Adrenal gland (tissue), 12 donors: ENCODE measurements around the gene PPP3R2. TPM values are rescaled to one million over a fixed set of nuclear protein-coding genes. Genes with fewer than 3 reads are reported as not detected.
"Not testable (repeated sequence)": the region's sequence is repeated elsewhere in the genome, so short reads cannot be mapped to it uniquely, and the experiment has no call there.

Source experiments
- DNase-seq, 7 donors: peaks; one replicate each; pipeline ENCODE4 v3.0.0-alpha.2; 2019 to 2020
- H3K27ac ChIP-seq, 5 donors: fragments of 200-600 bp; sonication (generic) in 4 of 5; 1 replicate in 3 of 5; 2 replicates in 2 of 5; pipeline versions ENCODE4 v1.5.1 to v1.8.0; 2016 to 2020; ENCODE audit warnings: mild to moderate bottlenecking in 1 of 5
- H3K27me3 ChIP-seq: fragments of 200-600 bp; 2 replicates; pipeline ENCODE4 v1.8.0; 2021
- H3K36me3 ChIP-seq, 2 donors: fragments of 200-600 bp; replicated peaks in 1 of 2; 1 replicate in 1 of 2; 2 replicates in 1 of 2; pipeline versions ENCODE4 v1.5.1 to v1.8.0; 2018 to 2022
- H3K4me1 ChIP-seq, 2 donors: fragments of 200-600 bp; replicated peaks in 1 of 2; 1 replicate in 1 of 2; 2 replicates in 1 of 2; pipeline versions ENCODE4 v1.5.1 to v1.8.0; 2018 to 2021
- H3K4me3 ChIP-seq, 4 donors: fragments of 200-600 bp; sonication (generic) in 3 of 4; one replicate each; pipeline ENCODE4 v1.5.1; 2016 to 2018
- H3K9me3 ChIP-seq, 3 donors: fragments of 200-600 bp; sonication (generic) in 1 of 3; replicated peaks in 1 of 3; 1 replicate in 2 of 3; 2 replicates in 1 of 3; pipeline versions ENCODE4 v1.5.1 to v1.8.0; 2016 to 2021
- POLR2A ChIP-seq, 2 donors: fragments of 450-650 bp; IDR thresholded peaks; one replicate each; pipeline ENCODE4 v1.6.1; 2017; ENCODE audit warnings: antibody characterized with exemption in 2 of 2, mild to moderate bottlenecking in 2 of 2, moderate library complexity in 1 of 2
- WGBS, 4 donors: extraction: QIAGEN DNeasy Blood & Tissue Kit in 2 of 4; methylation state at CpG; one replicate each; pipeline versions ENCODE4 v1.1.5 to v1.1.7; 2013 to 2017; 5-methylcytosine and 5-hydroxymethylcytosine counted together
- intact Hi-C, 2 donors: fragments of 100-400 bp; cut with DNase I; formaldehyde crosslinking; loops; one replicate each; pipeline versions ENCODE4 v1.14.1 to v1.15.0; 2022 to 2023
- polyA plus RNA-seq, 3 donors: library from polyadenylated mRNA; stranded (reverse); fragments of 200-250 nt in 2 of 3; fragments of 350-450 nt in 1 of 3; fragmentation: Illumina TruSeq in 1 of 3; extraction: RNeasy Lipid Tissue Mini Kit (QIAGEN cat#74804) in 1 of 3; gene quantifications; one replicate each; pipeline ENCODE4 v1.2.3, GENCODE V29; 2013 to 2014
- total RNA-seq, 9 donors: library from RNA; depleted of rRNA in 4 of 9; stranded (reverse); fragments of >200 nt in 4 of 9; fragments of 120-200 nt in 1 of 9; fragmentation: NEBNext Ultra II Directional in 1 of 9; extraction: Animal tissue kit (Norgen Biotek cat#: 25700) in 1 of 9; gene quantifications; one replicate each; pipeline versions ENCODE4 v1.1.0 to v1.2.4, GENCODE V29; 2013 to 2023
- TF ChIP-seq, protein P1 (sequence below), 6 experiments: fragments of 450-650 bp in 4 of 6; fragments of 200-600 bp in 2 of 6; sonication (generic) in 1 of 6; IDR thresholded peaks; 1 replicate in 5 of 6; 2 replicates in 1 of 6; pipeline versions ENCODE4 v1.5.1 to v1.8.0; 2016 to 2021; ENCODE audit warnings: antibody characterized with exemption in 6 of 6, mild to moderate bottlenecking in 2 of 6, moderate library complexity in 1 of 6
- donor health status: healthy with polysubstance abuse.
- donor health status: Bipolar disorder and iron deficiency.
- donor health status: DM: yes; HTN: yes; CAD: no.
- donor health status: DM: no; HTN: no; CAD: no.
- donor health status: DM: no; HTN: no; CAD: no.
- donor health status: DM: yes; HTN: yes; CAD: no.

PPP3R2 gene
- total and polyA plus RNA-seq, 12 donors: 0.06 TPM; not detected in 11

DNA sequence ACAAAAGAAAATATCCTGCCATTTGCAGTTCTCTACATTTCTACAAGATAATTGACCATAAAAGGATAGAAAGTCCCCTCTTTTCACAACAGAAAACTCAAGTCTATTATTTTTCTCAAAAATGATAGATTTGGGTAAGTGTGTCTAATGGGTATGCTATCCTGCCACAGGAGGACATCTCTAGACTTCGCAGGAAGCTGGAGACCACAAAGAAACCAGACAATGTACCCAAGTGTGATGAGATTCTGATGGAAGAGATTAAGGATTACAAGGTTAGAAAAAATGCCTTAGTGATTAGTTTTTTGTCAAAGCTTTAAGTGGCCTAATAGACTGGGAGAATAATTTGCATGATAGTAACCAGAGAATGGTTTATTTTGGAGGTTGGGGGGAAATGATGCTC lies 33.0 kb downstream of the PPP3R2 start:
- Histone ChIP-seq H3K36me3 (peaks cover 0 to 39% of the 10 kb centered on the region in 2 donors), H3K27ac (no peak overlapping the region), H3K27me3 (no peaks in the 10 kb centered on the region), H3K9me3 (no peaks in the 10 kb centered on the region), H3K4me1 (no peaks in the 10 kb centered on the region), H3K4me3 (no peak overlapping the region)
- WGBS, 4 donors: 94 to 100% (median 95%) methylated on average over 1 of the region's 1 CpG
- intact Hi-C loops: no loop called here
- no peak for DNase-seq
- TF ChIP-seq, protein P1, sequence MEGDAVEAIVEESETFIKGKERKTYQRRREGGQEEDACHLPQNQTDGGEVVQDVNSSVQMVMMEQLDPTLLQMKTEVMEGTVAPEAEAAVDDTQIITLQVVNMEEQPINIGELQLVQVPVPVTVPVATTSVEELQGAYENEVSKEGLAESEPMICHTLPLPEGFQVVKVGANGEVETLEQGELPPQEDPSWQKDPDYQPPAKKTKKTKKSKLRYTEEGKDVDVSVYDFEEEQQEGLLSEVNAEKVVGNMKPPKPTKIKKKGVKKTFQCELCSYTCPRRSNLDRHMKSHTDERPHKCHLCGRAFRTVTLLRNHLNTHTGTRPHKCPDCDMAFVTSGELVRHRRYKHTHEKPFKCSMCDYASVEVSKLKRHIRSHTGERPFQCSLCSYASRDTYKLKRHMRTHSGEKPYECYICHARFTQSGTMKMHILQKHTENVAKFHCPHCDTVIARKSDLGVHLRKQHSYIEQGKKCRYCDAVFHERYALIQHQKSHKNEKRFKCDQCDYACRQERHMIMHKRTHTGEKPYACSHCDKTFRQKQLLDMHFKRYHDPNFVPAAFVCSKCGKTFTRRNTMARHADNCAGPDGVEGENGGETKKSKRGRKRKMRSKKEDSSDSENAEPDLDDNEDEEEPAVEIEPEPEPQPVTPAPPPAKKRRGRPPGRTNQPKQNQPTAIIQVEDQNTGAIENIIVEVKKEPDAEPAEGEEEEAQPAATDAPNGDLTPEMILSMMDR (IDR thresholded peaks at IDR 0.05): no peak
- no peak for TF ChIP-seq POLR2A (IDR thresholded peaks at IDR 0.05)

DNA sequence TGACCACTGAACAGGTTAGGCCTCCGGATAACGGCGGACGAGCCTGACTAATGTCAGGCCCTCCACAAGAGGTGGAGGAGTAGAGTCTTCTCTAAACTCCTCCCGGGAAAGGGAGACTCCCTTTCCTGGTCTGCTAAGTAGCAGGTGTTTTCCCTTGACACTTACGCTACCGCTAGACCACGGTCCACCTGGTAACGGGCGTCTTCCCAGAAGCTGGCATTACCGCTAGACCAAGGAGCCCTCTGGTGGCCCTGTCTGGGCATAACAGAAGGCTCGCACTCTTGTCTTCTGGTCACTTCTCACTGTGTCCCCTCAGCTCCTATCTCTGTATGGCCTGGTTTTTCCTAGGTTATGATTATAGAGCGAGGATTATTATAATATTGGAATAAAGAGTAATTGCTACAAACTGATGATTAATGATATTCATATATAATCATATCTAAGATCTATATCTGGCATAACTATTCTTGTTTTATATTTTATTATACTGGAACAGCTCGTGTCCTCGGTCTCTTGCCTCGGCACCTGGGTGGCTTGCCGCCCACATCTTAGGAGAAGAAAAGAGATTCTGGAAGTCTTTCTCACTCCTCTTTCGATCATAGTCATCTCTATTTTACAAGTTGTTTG lies 45.2 kb downstream of the PPP3R2 start:
- 78 to 84% (median 81%) methylated on average over 17 to 18 of the region's 18 CpGs for WGBS, 4 donors
- H3K4me1 ChIP-seq, H3K27ac ChIP-seq, H3K27me3 ChIP-seq, H3K9me3 ChIP-seq, H3K4me3 ChIP-seq, intact Hi-C loops: not testable (repeated sequence)
- peak in 4 of 7 donors; percentile 15 to 66 (median 28) for DNase-seq
- peaks cover 0 to 90% of the 10 kb centered on the region in 2 donors for H3K36me3 ChIP-seq
- TF ChIP-seq, protein P1 (IDR thresholded peaks at IDR 0.05): peak in 5 of 6 experiments; percentile 4 to 51 (median 37)

DNA sequence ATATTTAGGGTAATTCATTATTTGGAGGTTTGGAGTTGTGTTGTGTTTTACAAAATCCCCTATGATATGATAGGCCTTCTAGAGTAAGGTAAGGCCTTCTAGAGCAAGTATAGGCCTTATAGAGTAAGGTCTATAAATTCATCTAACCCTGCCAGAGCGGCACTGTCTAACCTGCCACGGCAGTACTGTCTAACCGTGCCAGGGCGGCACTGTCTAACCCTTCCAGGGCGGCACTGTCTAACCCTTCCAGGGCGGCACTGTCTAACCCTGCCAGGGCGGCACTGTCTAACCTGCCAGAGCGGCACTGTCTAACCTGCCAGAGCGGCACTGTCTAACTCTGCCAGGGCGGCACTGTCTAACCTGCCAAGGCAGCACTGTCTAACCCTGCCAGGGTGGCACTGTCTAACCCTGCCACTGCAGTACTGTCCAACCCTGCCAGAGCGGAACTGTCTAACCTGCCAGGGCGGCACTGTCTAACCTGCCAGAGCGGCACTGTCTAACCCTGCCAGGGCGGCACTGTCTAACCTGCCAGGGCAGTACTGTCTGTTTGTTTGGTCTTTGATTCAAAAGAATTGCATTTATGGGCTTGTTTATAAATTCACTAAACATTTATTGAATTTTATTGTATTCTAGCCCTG lies 51.6 kb downstream of the PPP3R2 start:
- H3K9me3 ChIP-seq: no peaks in the 10 kb centered on the region
- intact Hi-C loops: no loop called here
- peaks cover 0 to 66% of the 10 kb centered on the region in 2 donors for H3K36me3 ChIP-seq
- no peak overlapping the region for H3K27ac ChIP-seq
- no peak overlapping the region for H3K4me3 ChIP-seq
- no peaks in the 10 kb centered on the region for H3K27me3 ChIP-seq
- DNase-seq: no peak
- 89 to 97% (median 97%) methylated on average over 6 to 14 of the region's 14 CpGs for WGBS, 4 donors
- no peaks in the 10 kb centered on the region for H3K4me1 ChIP-seq
- TF ChIP-seq, protein P1 (IDR thresholded peaks at IDR 0.05): no peak
- TF ChIP-seq POLR2A (IDR thresholded peaks at IDR 0.05): no peak

Other genes starting within 250 kb of the PPP3R2 start
- gene BAAT, start 210.0 kb downstream of the PPP3R2 start, total RNA-seq: under 1 TPM in 4 of 9 donors, not detected in 5; 0.11 to 0.55 (median 0.16) TPM
- gene BAAT, start 210.0 kb downstream of the PPP3R2 start, polyA plus RNA-seq: under 1 TPM; 0.07 to 0.27 (median 0.16) TPM
- 10 to 100 TPM in 8 of 9 donors, 1 to 10 TPM in 1; 9.9 to 48.5 (median 16.1) TPM for gene MRPL50, start 196.4 kb downstream of the PPP3R2 start, total RNA-seq
- 10 to 100 TPM in 2 of 3 donors, 1 to 10 TPM in 1; 8.4 to 38.6 (median 11.1) TPM for gene MRPL50, start 196.4 kb downstream of the PPP3R2 start, polyA plus RNA-seq
- 10 to 100 TPM; 17.8 to 86.8 (median 35.2) TPM for gene ZNF189, start 196.1 kb downstream of the PPP3R2 start, total RNA-seq
- gene ZNF189, start 196.1 kb downstream of the PPP3R2 start, polyA plus RNA-seq: 10 to 100 TPM; 24.8 to 52.4 (median 34.9) TPM
- 1 to 10 TPM in 7 of 9 donors, under 1 TPM in 2; 0.74 to 4.8 (median 2.0) TPM for gene ALDOB, start 159.2 kb downstream of the PPP3R2 start, total RNA-seq
- gene ALDOB, start 159.2 kb downstream of the PPP3R2 start, polyA plus RNA-seq: 1 to 10 TPM; 2.1 to 6.3 (median 4.5) TPM
- 10 to 100 TPM; 19.8 to 46.8 (median 31.1) TPM for gene RNF20, start 61.1 kb downstream of the PPP3R2 start, total RNA-seq
- 10 to 100 TPM; 13.5 to 43.3 (median 17.7) TPM for gene RNF20, start 61.1 kb downstream of the PPP3R2 start, polyA plus RNA-seq
- under 1 TPM in 8 of 9 donors, not detected in 1; 0.04 to 0.22 (median 0.13) TPM for gene GRIN3A, start 143.7 kb upstream of the PPP3R2 start, total RNA-seq
- gene GRIN3A, start 143.7 kb upstream of the PPP3R2 start, polyA plus RNA-seq: under 1 TPM in 2 of 3 donors, not detected in 1; under 0.01 to 0.04 TPM